Sigmoid colon (tissue), 7 donors: ENCODE measurements around the gene RABGAP1L. TPM values are rescaled to one million over a fixed set of nuclear protein-coding genes. Genes with fewer than 3 reads are reported as not detected.

Experiments
- DNase-seq: peaks from one replicate; pipeline ENCODE4 v3.0.0-alpha.2; 2019
- H3K27ac ChIP-seq, 4 donors: fragments of 200-600 bp; sonication (generic); one replicate each; pipeline ENCODE4 v1.5.1; 2016 to 2019; ENCODE audit warnings: mild to moderate bottlenecking in 1 of 4
- H3K27me3 ChIP-seq, 3 donors: fragments of 200-600 bp; sonication (generic); one replicate each; pipeline ENCODE4 v1.5.1; 2019; ENCODE audit warnings: mild to moderate bottlenecking in 1 of 3
- H3K36me3 ChIP-seq, 4 donors: fragments of 200-600 bp; sonication (generic); one replicate each; pipeline ENCODE4 v1.5.1; 2016 to 2019
- H3K4me1 ChIP-seq, 4 donors: fragments of 200-600 bp; sonication (generic); one replicate each; pipeline ENCODE4 v1.5.1; 2017 to 2019
- H3K4me3 ChIP-seq, 4 donors: fragments of 200-600 bp; sonication (generic); one replicate each; pipeline ENCODE4 v1.5.1; 2017 to 2019; ENCODE audit warnings: mild to moderate bottlenecking in 2 of 4, moderate library complexity in 1 of 4
- H3K9me3 ChIP-seq, 4 donors: fragments of 200-600 bp in 3 of 4; sonication (generic) in 3 of 4; one replicate each; pipeline versions ENCODE4 v1.5.1 to v1.6.1; 2013 to 2019
- CTCF ChIP-seq, 4 experiments: fragments of 450-650 bp in 3 of 4; fragments of 200-600 bp in 1 of 4; IDR thresholded peaks; one replicate each; pipeline ENCODE4 v1.5.1; 2016 to 2019; ENCODE audit warnings: antibody characterized with exemption in 4 of 4, mild to moderate bottlenecking in 3 of 4, moderate library complexity in 2 of 4
- EP300 ChIP-seq, 4 donors: sonication (generic); formaldehyde crosslinking; IDR thresholded peaks; one replicate each; pipeline ENCODE4 v1.6.1; 2017; ENCODE audit warnings: antibody characterized with exemption in 4 of 4
- POLR2A ChIP-seq, 2 donors: fragments of 450-650 bp; IDR thresholded peaks; one replicate each; pipeline ENCODE4 v1.6.1; 2016; ENCODE audit warnings: antibody characterized with exemption in 2 of 2, mild to moderate bottlenecking in 2 of 2, moderate library complexity in 2 of 2
- POLR2AphosphoS5 ChIP-seq, 4 donors: sonication (generic); formaldehyde crosslinking; IDR thresholded peaks; one replicate each; pipeline ENCODE4 v1.6.1; 2017; ENCODE audit warnings: antibody characterized with exemption in 4 of 4
- WGBS, 2 donors: extraction: QIAGEN DNeasy Blood & Tissue Kit; methylation state at CpG; one replicate each; pipeline ENCODE4 v1.1.7; 2013; 5-methylcytosine and 5-hydroxymethylcytosine counted together
- intact Hi-C: fragments of 100-400 bp; cut with DNase I; formaldehyde crosslinking; loops from one replicate; pipeline ENCODE4 v1.15.1; 2023
- polyA plus RNA-seq, 3 donors: library from polyadenylated mRNA; stranded (reverse); fragments of 200-250 nt; gene quantifications; one replicate each; pipeline ENCODE4 v1.2.3, GENCODE V29; 2013
- total RNA-seq, 4 donors: library from RNA; depleted of rRNA; stranded (reverse); fragments of >200 nt; gene quantifications; one replicate each; pipeline ENCODE4 v1.1.0, GENCODE V29; 2016
- donor health status: healthy with polysubstance abuse.
- donor health status: Bipolar disorder and iron deficiency.
- donor health status: healthy.

The RABGAP1L gene
- total and polyA plus RNA-seq, 7 donors, result 25.2 to 42.9 (median 35.4) TPM

- H3K4me3 ChIP-seq, result no peak overlapping the region
- no peak for DNase-seq
- intact Hi-C loops, result no loop called here
- no peaks in the 10 kb centered on the region for H3K4me1 ChIP-seq
- H3K27me3 ChIP-seq, result no peaks in the 10 kb centered on the region
- H3K36me3 ChIP-seq, result no peaks in the 10 kb centered on the region
- no peak for TF ChIP-seq POLR2AphosphoS5 (IDR thresholded peaks at IDR 0.05)
- TF ChIP-seq CTCF (IDR thresholded peaks at IDR 0.05), result no peak
- no peak for TF ChIP-seq POLR2A (IDR thresholded peaks at IDR 0.05)
- no peak for TF ChIP-seq EP300 (IDR thresholded peaks at IDR 0.05)
- H3K9me3 ChIP-seq, result peaks cover 0 to 2% (median 0%) of the 10 kb centered on the region in 4 donors
- WGBS, 2 donors, result 81 to 94% methylated on average over 1 of the region's 1 CpG
- no peak overlapping the region for H3K27ac ChIP-seq
Observed at GRCh38 chr1:174657893-174658292, 498.6 kb downstream of the RABGAP1L start.

GRCh38 chr1:174659823-174660222 is 500.5 kb downstream of the RABGAP1L start:
- Histone ChIP-seq H3K27me3 (no peaks in the 10 kb centered on the region), H3K9me3 (peaks cover 0 to 2% (median 0%) of the 10 kb centered on the region in 4 donors), H3K4me1 (no peaks in the 10 kb centered on the region), H3K27ac (no peak overlapping the region), H3K4me3 (no peak overlapping the region), H3K36me3 (no peaks in the 10 kb centered on the region)
- TF ChIP-seq EP300 (IDR thresholded peaks at IDR 0.05) (no peak), POLR2A (IDR thresholded peaks at IDR 0.05) (no peak), POLR2AphosphoS5 (IDR thresholded peaks at IDR 0.05) (no peak), CTCF (IDR thresholded peaks at IDR 0.05) (no peak)
- intact Hi-C loops, result no loop called here
- 89 to 96% methylated on average over 3 of the region's 3 CpGs for WGBS, 2 donors
- DNase-seq, result no peak

- Histone ChIP-seq H3K4me1 (no peaks in the 10 kb centered on the region), H3K9me3 (peaks cover 0 to 2% (median 0%) of the 10 kb centered on the region in 4 donors), H3K27me3 (no peaks in the 10 kb centered on the region), H3K27ac (no peak overlapping the region), H3K36me3 (no peaks in the 10 kb centered on the region), H3K4me3 (no peak overlapping the region)
- no peak for TF ChIP-seq EP300 (IDR thresholded peaks at IDR 0.05)
- TF ChIP-seq CTCF (IDR thresholded peaks at IDR 0.05), result no peak
- no peak for TF ChIP-seq POLR2A (IDR thresholded peaks at IDR 0.05)
- TF ChIP-seq POLR2AphosphoS5 (IDR thresholded peaks at IDR 0.05), result no peak
- 90 to 96% methylated on average over 1 of the region's 1 CpG for WGBS, 2 donors
- intact Hi-C loops, result no loop called here
- no peak for DNase-seq
Observed at GRCh38 chr1:174660476-174660875, 501.2 kb downstream of the RABGAP1L start.

GRCh38 chr1:174663358-174663757 is 504.0 kb downstream of the RABGAP1L start:
- Histone ChIP-seq H3K27ac (no peak overlapping the region), H3K36me3 (no peaks in the 10 kb centered on the region), H3K27me3 (no peaks in the 10 kb centered on the region), H3K4me3 (no peak overlapping the region), H3K9me3 (no peaks in the 10 kb centered on the region), H3K4me1 (no peaks in the 10 kb centered on the region)
- intact Hi-C loops, result no loop called here
- no peak for DNase-seq
- WGBS, 2 donors, result 46 to 81% methylated on average over 4 of the region's 4 CpGs
- TF ChIP-seq CTCF (IDR thresholded peaks at IDR 0.05), result no peak
- no peak for TF ChIP-seq EP300 (IDR thresholded peaks at IDR 0.05)
- TF ChIP-seq POLR2AphosphoS5 (IDR thresholded peaks at IDR 0.05), result no peak
- no peak for TF ChIP-seq POLR2A (IDR thresholded peaks at IDR 0.05)

- Histone ChIP-seq H3K4me3 (no peak overlapping the region), H3K27ac (no peak overlapping the region), H3K9me3 (peaks cover 0 to 16% (median 1%) of the 10 kb centered on the region in 4 donors), H3K36me3 (no peaks in the 10 kb centered on the region), H3K27me3 (no peaks in the 10 kb centered on the region), H3K4me1 (no peaks in the 10 kb centered on the region)
- intact Hi-C loops, result no loop called here
- 69 to 82% methylated on average over 3 of the region's 3 CpGs for WGBS, 2 donors
- TF ChIP-seq EP300 (IDR thresholded peaks at IDR 0.05), result no peak
- TF ChIP-seq POLR2AphosphoS5 (IDR thresholded peaks at IDR 0.05), result no peak
- no peak for TF ChIP-seq CTCF (IDR thresholded peaks at IDR 0.05)
- TF ChIP-seq POLR2A (IDR thresholded peaks at IDR 0.05), result no peak
- DNase-seq, result no peak
Observed at GRCh38 chr1:174666248-174666647, 506.9 kb downstream of the RABGAP1L start.
